Measurements from ENCODE around the gene MCM3.

The MCM3 gene

DNA sequence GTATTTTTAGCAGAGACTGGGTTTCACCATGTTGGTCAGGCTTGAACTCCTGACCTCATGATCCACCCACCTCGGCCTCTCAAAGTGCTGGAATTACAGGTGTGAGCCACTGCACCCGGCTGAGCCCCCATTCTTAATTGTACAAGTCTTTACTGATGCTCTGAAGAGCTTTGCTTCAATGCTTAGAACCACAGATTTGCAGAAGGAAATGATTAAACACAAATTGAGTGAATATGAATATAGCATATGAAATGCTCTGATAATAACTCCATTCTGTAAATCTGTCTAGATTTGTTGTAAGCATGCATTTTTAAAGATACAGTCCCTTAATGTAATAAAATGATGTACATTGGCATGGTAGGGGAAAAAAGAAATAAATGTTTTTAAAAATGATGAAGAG is 4.3 kb upstream of the MCM3 start:
- TF ChIP-seq, protein P1, sequence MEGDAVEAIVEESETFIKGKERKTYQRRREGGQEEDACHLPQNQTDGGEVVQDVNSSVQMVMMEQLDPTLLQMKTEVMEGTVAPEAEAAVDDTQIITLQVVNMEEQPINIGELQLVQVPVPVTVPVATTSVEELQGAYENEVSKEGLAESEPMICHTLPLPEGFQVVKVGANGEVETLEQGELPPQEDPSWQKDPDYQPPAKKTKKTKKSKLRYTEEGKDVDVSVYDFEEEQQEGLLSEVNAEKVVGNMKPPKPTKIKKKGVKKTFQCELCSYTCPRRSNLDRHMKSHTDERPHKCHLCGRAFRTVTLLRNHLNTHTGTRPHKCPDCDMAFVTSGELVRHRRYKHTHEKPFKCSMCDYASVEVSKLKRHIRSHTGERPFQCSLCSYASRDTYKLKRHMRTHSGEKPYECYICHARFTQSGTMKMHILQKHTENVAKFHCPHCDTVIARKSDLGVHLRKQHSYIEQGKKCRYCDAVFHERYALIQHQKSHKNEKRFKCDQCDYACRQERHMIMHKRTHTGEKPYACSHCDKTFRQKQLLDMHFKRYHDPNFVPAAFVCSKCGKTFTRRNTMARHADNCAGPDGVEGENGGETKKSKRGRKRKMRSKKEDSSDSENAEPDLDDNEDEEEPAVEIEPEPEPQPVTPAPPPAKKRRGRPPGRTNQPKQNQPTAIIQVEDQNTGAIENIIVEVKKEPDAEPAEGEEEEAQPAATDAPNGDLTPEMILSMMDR (IDR thresholded peaks at IDR 0.05; ENCODE audit: borderline replicate concordance, insufficient read depth, low read depth, low read length) = no peak
- H3K4me3 ChIP-seq (ENCODE audit: low read depth, low read length) = no peak overlapping the region

DNA sequence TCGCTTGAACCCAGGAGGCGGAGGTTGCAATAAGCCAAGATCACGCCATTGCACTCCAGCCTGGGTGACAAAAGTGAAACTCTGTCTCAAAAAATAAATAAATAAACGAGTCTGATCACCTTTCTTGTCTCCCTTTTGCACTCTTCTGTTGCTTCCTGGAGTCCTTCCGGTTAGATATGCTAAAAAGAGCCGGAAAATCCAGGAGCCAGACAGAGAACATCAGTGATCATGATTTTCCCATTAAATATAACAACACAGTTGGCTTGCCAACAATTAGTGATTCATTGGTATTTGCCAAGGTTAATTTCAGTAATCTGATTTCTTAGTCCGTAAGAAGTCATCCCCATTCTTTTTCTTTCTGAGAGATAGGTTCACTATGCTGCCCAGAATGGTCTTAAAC is 3.7 kb upstream of the MCM3 start:
- TF ChIP-seq, protein P1 (IDR thresholded peaks at IDR 0.05; ENCODE audit: borderline replicate concordance, insufficient read depth, low read depth, low read length) = no peak
- H3K4me3 ChIP-seq (ENCODE audit: low read depth, low read length) = no peak overlapping the region

DNA sequence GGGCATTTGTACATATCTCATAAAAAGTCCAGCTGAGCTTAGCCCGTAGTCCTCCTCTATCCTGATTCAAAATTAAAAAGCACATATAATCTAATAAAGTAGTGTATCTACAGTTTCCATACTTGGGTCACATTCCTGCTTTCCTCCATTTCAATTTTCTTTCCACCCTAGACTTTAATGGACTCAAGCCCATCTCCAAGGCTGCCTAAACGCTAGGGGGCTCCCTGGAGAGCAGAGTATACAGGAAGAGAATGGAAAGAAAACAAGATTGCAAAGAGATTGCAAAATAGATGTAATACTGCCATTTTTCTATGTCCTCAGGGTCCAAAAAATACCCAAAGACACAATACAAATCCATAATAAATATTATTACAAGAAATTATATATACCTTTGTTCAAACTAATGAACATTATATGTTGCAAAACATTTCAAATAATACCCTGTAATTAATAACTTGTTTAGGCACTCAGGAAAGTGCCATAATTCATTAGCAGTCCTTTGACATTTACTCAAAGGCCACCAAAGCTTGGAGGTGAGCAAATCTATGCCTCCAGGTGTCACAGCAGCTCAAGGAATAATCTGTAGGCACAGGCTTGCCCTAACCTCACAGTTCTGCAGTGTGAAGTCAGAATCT is 2.4 kb upstream of the MCM3 start:
- H3K4me3 ChIP-seq (ENCODE audit: low read depth, low read length) = no peak overlapping the region
- TF ChIP-seq, protein P1 (IDR thresholded peaks at IDR 0.05; ENCODE audit: borderline replicate concordance, insufficient read depth, low read depth, low read length) = peak; percentile 60; the same call in 1 of the 2 replicates

DNA sequence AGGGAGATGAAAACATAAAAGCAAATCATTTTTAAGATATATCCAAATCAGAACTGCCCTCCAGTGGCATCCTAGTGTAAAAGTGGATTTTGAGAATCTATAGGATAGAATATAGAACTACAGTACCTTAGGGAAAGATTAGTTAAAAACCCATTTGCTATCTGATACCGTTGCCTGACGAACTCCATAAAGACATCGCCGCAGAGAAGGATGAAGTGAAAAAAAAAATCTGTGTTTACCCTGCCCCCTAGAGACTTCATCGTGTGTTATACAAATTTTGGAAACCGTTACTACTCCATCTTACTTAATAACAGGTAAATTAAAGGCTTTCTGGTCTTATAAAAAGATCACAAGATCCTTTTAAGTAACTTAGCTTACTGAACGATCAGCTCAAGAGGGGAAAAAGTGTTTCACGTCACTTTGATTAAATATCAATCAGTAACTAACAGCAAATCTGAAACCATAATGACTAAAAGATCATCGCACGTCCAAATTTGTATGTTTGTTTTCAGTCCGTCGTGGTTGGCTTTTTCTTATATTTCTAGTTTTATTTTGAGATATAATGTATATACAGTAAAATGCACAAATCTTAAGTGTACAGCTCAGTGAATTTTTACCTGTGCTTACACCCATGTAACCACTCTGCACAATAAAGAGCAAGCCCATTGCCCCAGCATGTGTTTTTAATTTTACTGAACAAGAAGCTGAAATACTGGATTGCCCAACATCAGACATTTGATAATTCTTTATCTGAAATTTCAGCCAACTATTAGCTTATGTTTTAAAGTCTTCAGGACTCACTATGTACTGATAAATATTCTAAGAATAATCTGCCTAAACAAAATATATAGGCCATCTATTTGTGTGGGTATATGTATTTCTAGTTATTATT is 881 bp upstream of the MCM3 start:
- TF ChIP-seq, protein P1 (IDR thresholded peaks at IDR 0.05; ENCODE audit: borderline replicate concordance, insufficient read depth, low read depth, low read length) = no peak
- peak overlapping the region; percentile 8 for H3K4me3 ChIP-seq (ENCODE audit: low read depth, low read length)

DNA sequence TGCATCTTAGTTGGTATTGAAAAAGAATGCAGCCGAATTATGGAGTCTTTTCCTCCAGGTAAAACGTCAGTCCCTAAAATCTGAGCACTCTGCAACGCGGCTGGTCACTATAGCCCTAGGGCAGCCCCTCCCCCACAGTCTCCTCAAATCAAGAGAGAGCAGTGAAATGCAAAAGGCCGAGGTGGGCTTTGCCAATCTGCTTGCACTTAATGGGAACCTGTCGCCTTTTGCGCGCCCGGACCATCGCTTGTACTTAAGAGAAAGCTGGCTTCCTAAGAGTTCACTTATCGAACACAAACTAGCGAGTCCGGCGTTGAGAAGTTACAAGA is 447 bp downstream of the MCM3 start:
- peak overlapping the region; percentile 67 for H3K4me3 ChIP-seq (ENCODE audit: low read depth, low read length)
- TF ChIP-seq, protein P1 (IDR thresholded peaks at IDR 0.05; ENCODE audit: borderline replicate concordance, insufficient read depth, low read depth, low read length) = no peak

DNA sequence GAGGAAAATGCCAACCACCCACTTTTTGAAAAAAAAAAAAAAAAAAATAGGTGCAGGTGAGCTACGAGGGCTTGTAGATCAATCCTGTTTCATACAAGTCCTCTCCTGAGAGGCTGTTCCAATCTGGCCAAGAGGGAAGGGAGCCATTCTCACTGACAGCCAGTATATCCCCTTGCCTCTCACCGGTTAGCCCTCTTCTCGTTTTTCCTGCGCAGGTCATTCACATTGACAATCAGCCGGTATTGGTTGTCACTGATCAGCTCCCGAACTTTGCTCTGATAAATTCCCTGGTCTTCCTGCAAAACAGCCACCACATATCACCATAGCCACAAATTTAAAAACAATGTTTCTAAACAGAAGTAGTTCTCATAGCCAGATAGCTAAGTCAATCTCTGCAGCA is 1.4 kb downstream of the MCM3 start:
- TF ChIP-seq, protein P1 (IDR thresholded peaks at IDR 0.05; ENCODE audit: borderline replicate concordance, insufficient read depth, low read depth, low read length) = no peak

DNA sequence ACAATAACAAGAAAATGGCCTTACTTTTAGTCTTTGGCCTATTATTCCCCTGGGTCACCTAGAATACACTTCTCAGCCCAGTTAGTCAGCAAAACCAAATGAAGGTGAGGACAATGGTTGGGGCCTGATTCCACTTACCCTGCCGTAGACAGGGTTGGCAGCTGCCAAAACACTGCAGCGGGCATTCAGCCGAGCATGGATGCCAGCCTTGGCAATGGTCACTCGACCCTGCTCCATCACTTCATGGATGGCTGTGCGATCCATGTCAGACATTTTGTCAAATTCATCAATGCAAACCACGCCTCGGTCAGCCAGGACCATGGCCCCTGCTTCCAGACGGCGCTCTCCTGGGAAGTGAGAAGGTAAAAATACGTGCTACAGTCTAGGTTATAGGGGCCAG is 8.4 kb downstream of the MCM3 start:
- no peak overlapping the region for H3K4me3 ChIP-seq (ENCODE audit: low read depth, low read length)
- TF ChIP-seq, protein P1 (IDR thresholded peaks at IDR 0.05; ENCODE audit: borderline replicate concordance, insufficient read depth, low read depth, low read length) = no peak

More for the DNA sequence above, 1.4 kb downstream of the MCM3 start:
- H3K4me3 ChIP-seq (ENCODE audit: low read depth, low read length) = peak overlapping the region; percentile 13

Data from GM12875 (cell line).